KBM-7 (cell line): ENCODE measurements around the gene BCL3.

Source experiments
- DNase-seq: peaks from one replicate; pipeline ENCODE4 v3.0.0-alpha.2; 2015
- in situ Hi-C: fragments of 300-500 bp; cut with MboI; formaldehyde crosslinking; loops from 2 replicates; pipeline ENCODE4 v1.14.3; 2020; ENCODE audit warnings: low sequenced_read_pairs, low pct_unique_long_range_greater_than_20kb, mixed read lengths

The BCL3 gene

DNA sequence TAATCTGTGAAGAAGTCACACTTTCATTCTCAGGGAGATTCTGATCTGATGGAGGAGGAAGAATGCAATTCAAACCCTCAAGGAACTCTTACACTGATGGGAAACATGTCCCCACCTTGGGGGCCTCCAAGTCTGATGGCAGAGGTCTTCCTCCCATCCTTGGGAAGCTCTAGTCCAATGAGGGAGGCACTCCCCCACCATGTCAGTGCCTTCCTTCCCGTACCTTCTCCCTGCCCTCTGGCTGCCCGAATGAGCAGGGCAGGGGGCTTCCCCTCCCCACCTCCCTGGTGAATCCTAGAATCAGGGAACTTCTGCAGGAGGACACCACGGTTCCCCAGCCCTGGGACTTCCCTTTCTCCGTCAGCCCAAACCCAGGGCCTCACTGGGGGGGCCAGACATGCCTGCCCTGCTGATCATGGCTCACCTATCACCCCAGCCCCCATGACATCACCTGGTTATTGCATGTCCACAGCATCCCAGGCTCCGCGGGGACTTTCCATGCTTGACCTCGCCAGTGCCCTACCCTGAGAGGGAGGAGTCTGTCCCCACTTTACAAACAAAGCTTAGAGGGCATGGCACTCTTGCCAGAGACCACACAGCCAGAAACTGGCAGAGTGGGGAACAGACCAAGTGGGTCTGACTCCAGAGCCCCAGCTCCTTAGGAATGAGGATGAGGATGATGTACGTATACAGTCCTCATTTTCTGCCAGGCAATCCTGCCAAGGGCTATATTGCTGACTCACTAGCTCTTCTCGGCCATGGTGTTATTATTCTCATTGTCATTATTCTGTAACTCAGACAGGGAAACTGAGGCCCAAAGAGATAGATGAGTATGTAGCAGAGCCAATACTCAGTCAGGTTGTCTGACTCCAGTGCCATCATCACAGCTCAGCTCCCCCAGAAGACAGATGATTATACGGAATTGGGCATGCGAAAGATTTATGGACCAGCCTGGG is 9.6 kb upstream of the BCL3 start:
- in situ Hi-C loops = no loop called here
- no peak for DNase-seq

DNA sequence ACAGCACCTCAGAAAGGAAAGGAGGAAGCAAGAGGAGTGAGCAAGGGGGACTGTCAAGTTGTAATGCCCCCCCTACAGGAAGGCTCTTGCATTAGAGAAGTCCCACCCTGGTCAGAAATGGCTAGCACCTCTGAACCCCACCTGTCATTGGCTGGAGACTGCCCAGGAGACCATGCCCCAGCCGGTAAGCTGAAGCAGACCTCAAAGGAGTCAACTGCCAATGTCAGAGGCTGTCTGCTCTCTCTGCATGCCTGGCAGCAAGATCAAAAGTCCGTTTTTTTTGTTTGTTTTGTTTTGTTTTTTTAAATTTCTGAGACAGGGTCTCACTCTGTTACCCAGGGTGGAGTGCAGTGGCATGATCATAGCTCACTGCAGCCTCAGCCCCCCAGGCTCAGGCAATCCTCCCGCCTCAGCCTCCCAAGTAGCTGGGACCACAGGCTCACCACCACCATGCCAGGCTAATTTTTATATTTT is 8.1 kb upstream of the BCL3 start:
- no peak for DNase-seq
- in situ Hi-C loops = no loop called here

DNA sequence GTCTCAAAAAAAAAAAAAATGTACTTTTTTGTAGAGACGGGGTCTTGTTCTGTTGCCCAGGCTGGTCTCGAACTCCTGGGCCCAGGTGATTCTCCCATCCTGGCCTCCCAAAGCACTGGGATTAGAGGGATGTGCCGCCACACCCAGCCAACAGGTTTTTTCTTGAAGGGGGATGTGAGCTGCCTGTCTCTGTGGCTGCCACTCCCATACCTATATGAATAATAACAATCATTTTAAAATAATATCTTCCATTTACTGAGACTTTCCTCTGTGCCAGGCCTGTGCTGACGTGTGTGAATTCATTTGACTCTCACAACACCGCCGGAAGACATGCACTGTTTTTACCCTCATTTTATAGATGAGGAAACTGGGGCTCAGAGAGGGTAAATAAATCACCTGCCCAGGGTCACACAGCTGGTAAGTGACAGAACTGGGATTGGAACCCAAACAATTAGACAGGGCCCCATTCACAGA is 7.2 kb upstream of the BCL3 start:
- no peak for DNase-seq
- in situ Hi-C loops = no loop called here

DNA sequence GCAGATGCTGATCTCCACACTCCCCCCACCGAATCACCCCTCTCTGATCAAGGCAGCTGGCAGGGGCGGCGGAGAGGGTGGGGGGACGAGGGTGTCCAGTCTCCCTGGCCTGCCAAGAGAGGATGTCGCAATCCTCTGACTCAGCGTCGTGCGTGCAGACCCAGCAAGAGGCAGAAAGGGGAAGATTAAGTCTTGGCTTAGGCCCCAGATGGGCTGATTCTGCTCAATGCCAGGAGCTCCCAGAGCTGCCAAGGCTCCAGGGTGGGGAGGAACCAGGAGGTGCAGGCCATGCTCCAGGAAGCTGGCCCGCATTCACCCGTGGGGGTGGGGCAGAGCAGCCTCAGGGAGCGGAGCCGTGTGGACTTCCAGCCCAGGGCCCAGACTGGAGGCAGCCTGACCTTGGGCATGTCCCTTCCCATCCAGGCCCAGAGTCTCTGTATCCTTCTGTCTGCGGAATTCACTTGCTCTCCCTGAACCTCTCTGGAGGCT is 6.6 kb upstream of the BCL3 start:
- in situ Hi-C loops = no loop called here
- peak; percentile 96 for DNase-seq

DNA sequence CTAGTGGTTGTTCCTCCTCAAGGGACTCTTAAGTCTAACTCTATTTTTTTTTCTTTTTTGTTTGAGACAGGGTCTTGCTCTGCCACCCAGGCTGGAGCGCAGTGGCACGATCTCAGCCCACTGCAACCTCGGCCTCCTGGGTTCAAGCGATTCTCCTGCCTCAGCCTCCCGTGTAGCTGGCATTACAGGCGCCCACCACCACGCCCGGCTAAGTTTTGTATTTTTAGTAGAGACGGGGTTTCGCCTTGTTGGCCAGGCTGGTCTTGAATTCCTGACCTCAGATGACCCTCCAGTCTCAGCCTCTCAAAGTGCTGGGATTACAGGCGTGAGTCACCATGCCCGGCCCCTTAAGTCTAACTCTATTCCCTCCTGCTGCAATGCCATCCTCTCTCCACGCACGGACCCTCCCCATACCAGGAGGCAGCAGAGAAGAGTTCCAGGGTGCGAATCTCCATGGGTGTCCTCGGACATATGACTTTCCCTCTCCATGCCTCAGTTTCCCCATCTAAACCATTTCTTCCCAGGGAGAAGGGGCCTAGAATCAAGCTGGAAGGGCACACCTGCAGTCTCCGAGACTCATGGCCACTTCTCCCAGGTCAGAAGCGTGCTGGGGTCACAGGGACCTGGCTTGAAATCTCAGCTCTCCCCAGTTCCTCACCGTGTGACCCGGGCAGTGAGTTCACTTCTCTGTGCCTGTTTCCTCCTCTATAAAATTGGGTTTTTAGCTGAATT is 6.0 kb upstream of the BCL3 start:
- in situ Hi-C loops = no loop called here
- DNase-seq = no peak

DNA sequence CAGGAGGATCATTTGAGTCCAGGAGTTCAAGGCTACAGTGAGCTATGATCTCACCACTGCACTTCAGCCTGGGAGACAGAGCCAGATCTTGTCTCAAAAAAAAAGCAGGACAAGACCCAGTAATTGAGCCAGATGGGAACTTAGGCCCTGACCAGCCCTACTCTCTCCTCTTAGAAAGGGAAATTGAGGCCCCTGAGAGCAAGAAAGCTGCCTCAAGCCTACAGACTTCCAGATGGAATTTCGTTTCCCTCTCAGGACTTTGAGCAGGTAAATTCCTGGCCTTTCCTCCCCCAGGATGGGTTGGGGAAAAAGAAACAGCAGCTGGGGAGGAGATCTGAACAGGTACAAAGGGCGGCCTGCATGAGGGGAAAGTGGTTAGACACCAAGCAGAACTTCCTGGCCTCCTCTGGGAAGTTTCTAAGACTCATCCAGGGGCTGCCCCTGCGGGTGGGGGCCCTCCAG is 3.6 kb upstream of the BCL3 start:
- in situ Hi-C loops = no loop called here
- no peak for DNase-seq

DNA sequence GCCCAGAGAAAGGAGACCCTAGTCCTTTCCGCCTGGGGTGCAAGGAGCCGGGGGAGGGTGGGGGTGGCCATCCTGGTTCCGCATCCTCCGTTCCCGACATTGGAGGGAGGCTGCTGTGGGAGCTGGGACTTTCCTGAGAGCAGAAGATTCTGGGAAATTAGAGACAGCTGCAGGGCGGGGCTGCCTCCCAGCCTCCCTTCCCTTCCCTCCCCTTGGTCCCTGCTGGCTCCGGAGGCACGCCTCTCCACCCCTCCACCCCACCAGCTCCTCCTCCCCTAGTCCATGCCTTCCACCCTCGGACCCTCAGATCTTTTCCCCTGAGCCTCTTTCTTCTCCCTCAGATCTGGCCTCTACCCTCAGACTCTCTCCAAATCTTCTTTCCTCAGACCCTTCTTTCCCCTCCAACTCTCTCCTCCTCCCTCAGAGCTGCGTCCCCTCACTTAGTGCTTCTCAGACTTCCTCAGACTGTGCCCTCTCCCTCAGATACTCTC is 3.1 kb upstream of the BCL3 start:
- DNase-seq = no peak
- in situ Hi-C loops = no loop called here

DNA sequence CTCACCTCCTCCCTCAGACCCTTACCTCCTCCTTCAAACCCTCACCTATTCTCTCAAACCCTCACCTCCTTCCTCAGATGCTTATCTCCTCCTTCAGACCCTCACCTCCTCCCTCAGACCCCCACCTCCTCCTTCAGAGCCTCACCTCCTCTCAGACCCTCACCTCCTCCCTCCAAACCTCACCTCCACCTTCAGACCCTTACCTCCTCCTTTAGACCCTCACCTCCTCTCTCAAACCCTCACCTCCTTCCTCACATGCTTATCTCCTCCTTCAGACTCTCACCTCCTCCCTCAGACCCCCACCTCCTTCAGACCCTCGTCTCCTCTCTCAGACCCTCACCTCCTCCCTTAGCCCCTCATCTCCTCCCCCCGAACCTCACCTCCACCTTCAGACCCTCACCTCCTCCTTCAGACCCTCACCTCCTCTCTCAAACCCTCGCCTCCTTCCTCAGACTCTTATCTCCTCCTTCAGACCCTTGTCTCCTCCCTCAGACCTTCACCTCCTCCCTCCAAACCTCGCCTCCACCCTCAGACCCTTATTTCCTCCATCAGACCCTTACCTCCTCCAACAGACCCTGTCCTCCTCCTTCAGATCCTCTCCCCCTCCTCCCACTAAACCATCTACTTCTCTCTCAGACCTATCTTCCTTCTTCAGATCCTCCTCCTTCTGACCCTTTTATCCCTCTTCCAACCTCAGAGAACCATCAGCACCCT is 2.5 kb upstream of the BCL3 start:
- DNase-seq = no peak
- in situ Hi-C loops = no loop called here

DNA sequence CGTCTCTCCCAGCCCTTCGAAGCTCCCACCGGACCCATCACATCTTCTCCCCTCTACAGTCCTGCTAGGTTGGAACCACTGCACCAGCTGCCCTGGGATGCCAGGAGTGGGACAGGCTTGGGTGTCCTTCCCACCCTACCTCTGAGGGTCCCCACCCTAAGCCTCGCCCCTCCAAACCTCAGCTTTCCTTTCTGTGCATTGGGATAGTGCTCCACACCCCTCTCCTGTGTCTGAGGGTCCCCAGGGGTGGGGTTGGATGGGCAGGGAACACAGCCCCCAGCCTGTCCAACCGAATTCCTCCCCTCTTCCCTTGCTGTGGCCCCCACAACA is 1.9 kb upstream of the BCL3 start:
- in situ Hi-C loops = no loop called here
- no peak for DNase-seq

DNA sequence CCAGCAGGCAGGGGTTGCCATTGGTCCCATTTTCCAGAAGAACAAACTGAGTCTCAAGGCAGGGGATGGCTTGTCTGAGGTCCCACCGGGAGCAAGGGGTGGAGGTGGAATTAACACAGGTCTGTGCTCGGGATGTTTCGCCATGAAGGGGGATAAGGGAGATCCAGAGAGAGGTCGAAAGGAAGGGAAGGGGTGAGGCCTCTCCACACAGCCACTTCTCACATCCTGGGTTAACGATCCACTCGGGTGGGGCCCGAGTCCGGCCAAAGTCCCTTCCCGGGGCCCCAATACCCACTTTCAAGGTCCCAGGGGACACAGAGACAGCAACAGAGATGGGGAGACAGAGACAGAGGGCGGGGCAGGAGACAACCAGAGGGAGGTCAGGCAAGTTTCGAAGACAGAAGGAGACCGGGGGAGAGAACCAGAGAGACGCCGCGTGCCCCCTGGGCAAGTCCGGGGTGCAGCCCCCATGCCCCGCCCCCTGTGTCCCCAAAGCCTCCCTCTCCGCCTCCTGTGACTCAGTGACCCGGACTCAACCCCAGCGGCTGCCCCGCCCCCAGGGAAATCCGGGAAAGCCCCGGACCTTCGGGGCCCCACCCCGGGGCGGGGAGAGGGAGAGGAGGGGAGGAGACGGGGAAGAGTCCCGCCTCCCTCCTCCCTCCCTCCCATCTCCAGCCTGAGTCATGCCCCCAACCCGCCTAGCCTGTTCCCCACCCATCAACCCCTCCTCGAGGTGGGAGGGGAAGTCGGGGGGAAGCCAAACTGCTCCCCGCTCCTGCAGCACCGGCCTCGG is 1.4 kb upstream of the BCL3 start:
- in situ Hi-C loops = no loop called here
- peak; percentile 85 for DNase-seq

DNA sequence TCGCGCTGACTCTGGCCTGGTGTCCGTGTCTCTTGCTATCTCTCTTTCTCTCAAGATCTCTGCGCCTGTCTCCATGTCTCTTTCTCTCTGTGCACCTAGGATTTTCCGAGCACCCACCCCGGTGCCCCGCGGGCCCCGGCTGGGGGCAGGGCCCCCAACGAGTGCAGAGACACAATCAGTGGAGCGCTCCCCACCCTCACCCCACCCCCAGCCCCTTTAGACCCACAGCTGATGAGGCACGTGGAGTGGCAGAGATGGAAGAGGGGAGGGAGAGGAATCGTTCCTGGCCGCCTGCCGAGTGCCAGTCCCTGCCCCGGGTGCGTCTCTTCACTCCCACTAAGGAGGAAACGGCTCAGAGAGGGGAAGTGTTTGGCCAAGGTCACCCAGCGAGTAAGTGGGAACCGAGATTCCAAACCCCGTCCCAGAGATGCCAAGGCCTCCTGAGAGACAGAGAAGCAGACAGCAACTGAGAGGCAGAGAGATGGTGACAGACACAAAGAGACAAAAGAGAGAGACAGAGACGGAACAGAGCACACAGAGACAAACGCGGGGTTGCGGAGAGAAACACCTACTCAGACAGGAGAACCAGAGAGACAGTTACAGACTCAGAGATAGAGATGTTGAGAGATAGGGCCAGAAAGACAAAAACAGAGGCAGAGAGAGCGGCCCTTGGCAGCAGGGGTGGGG is 626 bp upstream of the BCL3 start:
- peak; percentile 77 for DNase-seq
- in situ Hi-C loops = no loop called here

DNA sequence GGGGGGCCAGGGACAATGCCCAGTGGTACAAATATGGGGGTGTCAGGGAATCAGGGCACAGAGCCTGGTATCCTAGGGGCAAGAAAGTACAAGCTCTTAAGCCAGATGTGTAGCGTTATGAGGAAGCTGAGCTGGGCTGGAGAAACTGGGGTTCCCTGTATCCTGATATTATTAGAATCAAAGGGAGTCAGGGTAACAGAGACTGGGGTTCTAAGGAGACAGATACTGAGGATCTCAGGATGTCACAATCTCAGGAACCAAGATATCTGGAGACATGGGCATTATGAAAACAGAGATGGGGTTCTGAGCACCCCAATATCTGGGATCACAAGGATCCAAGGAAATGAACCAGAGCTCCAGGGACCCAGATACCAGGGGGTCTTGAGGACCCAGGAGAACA is 784 bp downstream of the BCL3 start:
- in situ Hi-C loops = no loop called here
- DNase-seq = no peak

DNA sequence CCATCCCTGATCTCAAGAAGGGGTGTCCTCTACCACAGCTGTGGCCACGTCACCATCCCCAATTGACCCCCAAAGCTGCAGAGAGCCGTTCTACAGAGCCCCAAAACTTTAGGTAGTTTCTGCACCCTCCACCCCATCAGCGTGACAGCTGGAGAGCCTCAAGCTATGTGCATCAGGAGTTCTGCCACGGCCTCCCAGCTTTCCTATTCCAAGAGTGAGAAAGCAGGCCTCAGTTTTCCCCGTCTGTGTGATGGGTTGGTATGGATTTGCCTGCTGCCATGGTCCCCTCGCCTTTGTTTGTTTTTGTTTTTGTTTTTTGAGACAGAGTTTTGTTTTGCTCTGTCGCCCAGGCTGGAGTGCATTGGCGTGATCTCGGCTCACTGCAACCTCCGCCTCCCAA is 1.5 kb downstream of the BCL3 start:
- in situ Hi-C loops = no loop called here
- no peak for DNase-seq

DNA sequence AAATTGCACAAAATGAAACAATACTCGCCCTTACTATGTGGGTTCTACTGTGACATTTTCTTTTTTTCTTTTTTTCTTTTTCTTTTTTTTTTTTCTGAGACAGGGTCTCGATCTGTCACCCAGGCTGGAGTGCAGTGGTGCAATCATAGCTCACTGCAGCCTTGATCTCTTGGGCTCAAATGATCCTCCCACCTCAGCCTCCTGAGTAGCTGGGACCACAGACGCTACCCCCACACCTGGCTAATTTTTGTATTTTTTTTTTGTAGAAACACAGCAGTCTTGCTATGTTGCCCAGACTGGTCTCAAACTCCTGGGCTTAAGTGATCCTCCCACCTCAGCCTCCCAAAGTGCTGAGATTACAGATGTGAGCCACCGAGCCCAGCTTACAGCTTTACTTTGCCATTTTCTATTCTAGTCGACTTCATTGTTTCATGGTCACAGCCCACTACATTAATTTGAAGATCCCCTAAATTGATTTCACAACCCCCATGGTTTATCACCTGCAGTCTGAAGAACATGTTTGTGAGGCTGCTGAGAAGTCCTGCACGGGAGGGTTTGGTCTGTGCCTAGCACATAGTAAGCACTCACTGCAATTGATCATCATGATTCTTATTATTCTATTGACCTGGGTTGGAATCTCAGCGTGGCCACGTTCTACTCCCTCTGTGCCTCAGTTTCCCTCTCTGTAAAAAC is 3.8 kb downstream of the BCL3 start:
- in situ Hi-C loops = no loop called here

DNA sequence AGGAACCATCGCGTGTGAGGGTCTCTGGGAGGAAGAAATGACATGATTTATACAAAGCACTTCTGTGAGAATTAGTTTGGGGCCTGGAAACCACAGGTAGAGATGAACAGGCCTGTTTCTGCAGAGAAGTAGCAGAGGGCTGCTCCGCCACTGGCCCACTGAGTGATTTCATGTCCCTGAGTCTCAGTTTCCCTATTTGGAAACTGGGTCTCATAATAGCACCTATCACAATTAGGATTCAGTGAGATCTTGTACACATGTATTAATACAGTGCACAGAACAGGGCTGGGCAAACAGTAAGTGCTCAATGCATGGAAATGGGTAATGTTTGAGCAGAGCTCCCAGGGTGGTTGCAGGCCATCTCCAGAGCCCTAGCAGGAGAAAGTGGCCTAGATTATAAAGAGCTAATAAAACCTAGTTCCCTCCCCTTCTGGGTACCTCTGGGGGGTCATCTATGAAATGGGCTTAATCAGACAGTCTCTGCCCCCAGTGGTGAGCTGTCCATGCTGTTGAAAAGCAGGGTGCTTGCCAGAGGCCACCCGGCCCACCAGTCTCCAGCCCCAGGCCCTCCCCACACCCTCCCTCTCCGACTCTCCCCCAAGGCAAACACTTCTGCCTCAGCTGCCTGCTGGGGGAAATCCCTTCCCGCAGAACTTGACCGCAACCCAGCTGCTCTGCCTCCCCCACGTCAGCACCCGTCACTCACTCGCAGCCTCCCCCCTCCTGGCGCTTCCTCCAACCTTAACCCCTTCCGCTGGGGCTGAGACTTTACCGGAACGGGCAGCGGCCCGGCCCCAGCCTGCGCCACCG is 4.5 kb downstream of the BCL3 start:
- in situ Hi-C loops = no loop called here
- peak; percentile 99 for DNase-seq

More for the DNA sequence above, 3.8 kb downstream of the BCL3 start:
- DNase-seq = no peak

DNA sequence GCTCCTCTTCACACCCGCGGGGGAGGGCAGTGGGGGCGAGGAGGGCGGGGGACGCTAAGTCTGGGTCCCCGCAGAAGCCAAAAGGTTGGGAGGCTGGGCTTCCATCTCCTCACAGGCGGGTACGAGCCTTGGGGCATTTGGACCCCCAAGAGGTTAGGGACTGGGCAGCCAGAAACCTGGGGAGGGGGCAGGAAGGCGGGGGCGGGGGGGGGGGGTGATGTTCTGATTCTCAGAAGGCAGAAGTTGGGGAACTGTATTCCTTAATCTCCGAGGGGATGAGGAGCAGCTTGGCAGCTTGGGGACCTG is 5.1 kb downstream of the BCL3 start:
- in situ Hi-C loops = no loop called here
- DNase-seq = no peak
